Caco-2 (cell line): ENCODE measurements around the gene CR2. TPM values are rescaled to one million over a fixed set of nuclear protein-coding genes. Genes with fewer than 3 reads are reported as not detected.
"Not testable (repeated sequence)": the region's sequence is repeated elsewhere in the genome, so short reads cannot be mapped to it uniquely, and the experiment has no call there.

Experiments
- BruUV-seq: library from RNA; stranded (reverse); fragments of 400-500 nt; replicated peaks from 2 replicates; lab custom pipeline; 2021; lab: Mats Ljungman, UMichigan
- CTCF ChIA-PET: fragments of 300-600 bp; sonication (Branson Sonifier 250); formaldehyde crosslinking; loops from one replicate; lab custom pipeline; 2022; ENCODE audit warnings: antibody characterized with exemption; lab: Charles Lee
- POLR2A ChIA-PET: fragments of 300-600 bp; sonication (Branson Sonifier 250); formaldehyde crosslinking; loops from one replicate; lab custom pipeline; 2022; ENCODE audit warnings: antibody characterized with exemption; lab: Charles Lee
- DNase-seq, 2 experiments: peaks; one replicate each; pipeline versions ENCODE4 v3.0.0 to v3.0.0-alpha.2; 2020 to 2022
- H3K27me3 ChIP-seq: replicated peaks from 2 replicates; pipeline ENCODE4 v1.6.0; 2011; ENCODE audit warnings: low read length; ENCODE audit not compliant: control insufficient read depth, insufficient read depth
- H3K36me3 ChIP-seq: 2 replicates; pipeline ENCODE4 v1.5.1; 2011; ENCODE audit warnings: low read length; ENCODE audit not compliant: control insufficient read depth, insufficient read depth
- H3K4me1 ChIP-seq: fragments of 250-450 bp; sonication (Bioruptor Pico); 2 replicates; pipeline ENCODE4 v1.5.1; 2020; ENCODE audit warnings: mild to moderate bottlenecking
- H3K4me3 ChIP-seq: 2 replicates; pipeline ENCODE4 v1.5.1; 2011; ENCODE audit warnings: low read depth, mild to moderate bottlenecking, control low read depth, low read length
- H3K9me3 ChIP-seq: fragments of 250-450 bp; sonication (Bioruptor Pico); 2 replicates; pipeline ENCODE4 v1.5.1; 2020; ENCODE audit warnings: mild to moderate bottlenecking, moderate library complexity
- H3K27ac Mint-ChIP-seq: one replicate; pipeline ENCODE4 v1.8.0; 2022; ENCODE audit warnings: mixed read lengths; ENCODE audit not compliant: unreplicated experiment
- H3K27me3 Mint-ChIP-seq: one replicate; pipeline ENCODE4 v1.8.0; 2022; ENCODE audit warnings: mixed read lengths; ENCODE audit not compliant: insufficient read depth, unreplicated experiment
- H3K36me3 Mint-ChIP-seq: one replicate; pipeline ENCODE4 v1.8.0; 2022; ENCODE audit warnings: mild to moderate bottlenecking, mixed read lengths; ENCODE audit not compliant: insufficient read depth, unreplicated experiment
- H3K4me1 Mint-ChIP-seq: one replicate; pipeline ENCODE4 v1.8.0; 2022; ENCODE audit warnings: low read depth, mixed read lengths; ENCODE audit not compliant: unreplicated experiment
- H3K4me3 Mint-ChIP-seq: one replicate; pipeline ENCODE4 v1.8.0; 2022; ENCODE audit warnings: mild to moderate bottlenecking, moderate library complexity, mixed read lengths; ENCODE audit not compliant: unreplicated experiment
- H3K9me3 Mint-ChIP-seq: one replicate; pipeline ENCODE4 v1.8.0; 2022; ENCODE audit warnings: mixed read lengths; ENCODE audit not compliant: unreplicated experiment
- CTCF ChIP-seq, 2 experiments: fragments of 200-600 bp in 1 of 2; IDR thresholded peaks; 1 replicate in 1 of 2; 2 replicates in 1 of 2; pipeline versions ENCODE4 v1.5.1 to v1.8.0; 2011 to 2022; ENCODE audit warnings: antibody characterized with exemption in 1 of 2, control low read depth in 1 of 2, inconsistent platforms in 1 of 2, low read depth in 1 of 2, low read length in 1 of 2, mild to moderate bottlenecking in 1 of 2, moderate library complexity in 1 of 2; ENCODE audit not compliant: insufficient read depth in 1 of 2, severe bottlenecking in 1 of 2, unreplicated experiment in 1 of 2
- intact Hi-C: fragments of 100-400 bp; cut with micrococcal nuclease; formaldehyde crosslinking; loops from one replicate; pipeline ENCODE4 v1.10.0; 2022; ENCODE audit not compliant: unreplicated experiment
- total RNA-seq: library from RNA; stranded (reverse); gene quantifications from 2 replicates; pipeline ENCODE4 v1.2.3, GENCODE V29; 2022

Gene CR2
- total RNA-seq, 1 experiment from 2014 or later = 0.34 TPM

- Mint-ChIP-seq H3K27ac (no peak overlapping the region), H3K36me3 (no peaks in the 10 kb centered on the region), H3K9me3 (no peaks in the 10 kb centered on the region), H3K4me3 (no peak overlapping the region), H3K4me1 (no peaks in the 10 kb centered on the region), H3K27me3 (peaks cover 22% of the 10 kb centered on the region)
- BruUV-seq = no TSS peak
- Histone ChIP-seq H3K9me3 (no peaks in the 10 kb centered on the region), H3K36me3 (no peaks in the 10 kb centered on the region), H3K4me3 (no peak overlapping the region), H3K27me3 (no peaks in the 10 kb centered on the region), H3K4me1 (no peaks in the 10 kb centered on the region)
- no peak for DNase-seq
- intact Hi-C loops = no loop called here
- CTCF ChIA-PET = no interaction called here
- TF ChIP-seq CTCF (IDR thresholded peaks at IDR 0.05; ENCODE audit: insufficient read depth in 1 of 2, low read depth in 1 of 2, low read length in 1 of 2, severe bottlenecking in 1 of 2, unreplicated experiment in 1 of 2) = no peak
- POLR2A ChIA-PET = no interaction called here
These were observed 33.5 kb downstream of the CR2 start for GRCh38 chr1:207487636-207488035.

DNA sequence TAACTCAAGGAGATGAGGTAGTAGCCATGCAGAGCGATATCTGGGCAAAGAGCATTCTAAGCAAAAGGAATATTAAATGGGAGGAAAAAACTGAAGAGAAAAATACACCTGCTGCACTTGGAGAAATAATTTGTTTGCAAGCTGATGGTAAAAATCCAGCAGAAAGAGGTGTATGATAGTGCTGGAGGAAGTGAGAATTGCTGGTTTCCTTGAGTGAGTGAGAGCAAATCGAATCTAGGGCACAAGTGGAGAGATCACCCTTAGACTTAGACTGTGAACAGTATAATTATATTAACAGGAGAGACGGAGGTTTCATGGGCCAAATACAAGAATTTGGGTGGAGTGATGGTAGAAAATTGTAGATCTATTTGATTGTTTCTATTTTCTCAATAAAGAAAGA, 39.1 kb downstream of the CR2 start:
- intact Hi-C loops = no loop called here
- Histone ChIP-seq H3K4me1 (no peaks in the 10 kb centered on the region), H3K36me3 (no peaks in the 10 kb centered on the region), H3K27me3 (no peaks in the 10 kb centered on the region), H3K4me3 (no peak overlapping the region), H3K9me3 (no peaks in the 10 kb centered on the region)
- Mint-ChIP-seq H3K36me3 (no peaks in the 10 kb centered on the region), H3K9me3 (no peaks in the 10 kb centered on the region), H3K4me3 (no peak overlapping the region), H3K27me3 (peaks cover 13% of the 10 kb centered on the region), H3K27ac (no peak overlapping the region), H3K4me1 (no peaks in the 10 kb centered on the region)
- CTCF ChIA-PET = no interaction called here
- no TSS peak for BruUV-seq
- POLR2A ChIA-PET = no interaction called here
- no peak for TF ChIP-seq CTCF (IDR thresholded peaks at IDR 0.05; ENCODE audit: insufficient read depth in 1 of 2, low read depth in 1 of 2, low read length in 1 of 2, severe bottlenecking in 1 of 2, unreplicated experiment in 1 of 2)
- no peak for DNase-seq

GRCh38 chr1:207494171-207494570, 40.0 kb downstream of the CR2 start:
- H3K4me3 Mint-ChIP-seq = no peak overlapping the region
- CTCF ChIA-PET = no interaction called here
- no peak overlapping the region for H3K4me3 ChIP-seq
- no peaks in the 10 kb centered on the region for H3K36me3 Mint-ChIP-seq
- no peaks in the 10 kb centered on the region for H3K4me1 ChIP-seq
- H3K9me3 ChIP-seq = no peaks in the 10 kb centered on the region
- TF ChIP-seq CTCF (IDR thresholded peaks at IDR 0.05; ENCODE audit: insufficient read depth in 1 of 2, low read depth in 1 of 2, low read length in 1 of 2, severe bottlenecking in 1 of 2, unreplicated experiment in 1 of 2) = no peak
- no peaks in the 10 kb centered on the region for H3K4me1 Mint-ChIP-seq
- no peaks in the 10 kb centered on the region for H3K36me3 ChIP-seq
- no peaks in the 10 kb centered on the region for H3K9me3 Mint-ChIP-seq
- no peaks in the 10 kb centered on the region for H3K27me3 ChIP-seq
- no peak for DNase-seq
- intact Hi-C loops = no loop called here
- peaks cover 13% of the 10 kb centered on the region for H3K27me3 Mint-ChIP-seq
- POLR2A ChIA-PET = no interaction called here
- no TSS peak for BruUV-seq
- no peak overlapping the region for H3K27ac Mint-ChIP-seq

DNA sequence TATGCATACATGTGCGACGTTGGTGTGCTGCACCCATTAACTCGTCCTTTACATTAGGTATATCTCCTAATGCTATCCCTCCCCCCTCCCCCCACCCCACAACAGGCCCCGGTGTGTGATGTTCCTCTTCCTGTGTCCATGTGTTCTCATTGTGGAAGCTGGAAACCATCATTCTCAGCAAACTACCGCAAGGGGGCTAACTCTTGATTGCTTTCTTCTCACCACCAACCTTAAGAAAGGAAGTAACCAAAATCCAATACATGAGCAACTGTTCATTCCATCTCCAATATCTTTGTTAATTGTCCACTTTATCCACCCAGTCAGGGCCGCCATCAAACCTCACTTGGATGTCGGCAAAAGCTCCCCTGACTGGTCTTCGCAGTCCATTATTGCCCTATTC, 41.2 kb downstream of the CR2 start:
- H3K27ac Mint-ChIP-seq, H3K4me1 Mint-ChIP-seq, H3K36me3 ChIP-seq, H3K27me3 ChIP-seq, H3K4me3 Mint-ChIP-seq, BruUV-seq, POLR2A ChIA-PET, H3K4me3 ChIP-seq, H3K9me3 Mint-ChIP-seq, DNase-seq, CTCF ChIA-PET, H3K9me3 ChIP-seq, H3K36me3 Mint-ChIP-seq, H3K4me1 ChIP-seq: not testable (repeated sequence)
- intact Hi-C loops = loop anchor here (5.0 kb wide), 4 partner anchors 73 to 513 kb away; no protein-coding TSS in a partner anchor
- H3K27me3 Mint-ChIP-seq = peaks cover 11% of the 10 kb centered on the region
